Gastroesophageal sphincter (tissue), 4 donors: ENCODE results near the gene RAD52. TPM values are rescaled to one million over a fixed set of nuclear protein-coding genes. Genes with fewer than 3 reads are reported as not detected.

ENCODE experiments used
- ATAC-seq: fragments of 150-250 bp; one replicate; pipeline ENCODE4 v1.9.1; 2016; ENCODE audit warnings: mild to moderate bottlenecking, moderate library complexity
- H3K27ac ChIP-seq, 4 donors: fragments of 200-600 bp; sonication (generic) in 3 of 4; 1 replicate in 3 of 4; 2 replicates in 1 of 4; pipeline ENCODE4 v1.5.1; 2016 to 2019
- H3K27me3 ChIP-seq: fragments of 200-600 bp; sonication (generic); one replicate; pipeline ENCODE4 v1.5.1; 2019
- H3K36me3 ChIP-seq, 2 donors: fragments of 200-600 bp; sonication (generic); one replicate each; pipeline ENCODE4 v1.5.1; 2019; ENCODE audit warnings: control low read depth in 1 of 2
- H3K4me1 ChIP-seq, 3 donors: fragments of 200-600 bp; sonication (generic); 1 replicate in 2 of 3; 2 replicates in 1 of 3; pipeline ENCODE4 v1.5.1; 2016 to 2019; ENCODE audit warnings: control low read depth in 2 of 3
- H3K4me3 ChIP-seq, 2 donors: fragments of 200-600 bp; sonication (generic); one replicate each; pipeline ENCODE4 v1.5.1; 2019; ENCODE audit warnings: mild to moderate bottlenecking in 1 of 2, moderate library complexity in 1 of 2
- H3K9me3 ChIP-seq, 3 donors: fragments of 200-600 bp; sonication (generic); one replicate each; pipeline ENCODE4 v1.5.1; 2017 to 2019; ENCODE audit warnings: control low read depth in 2 of 3
- CTCF ChIP-seq, 4 experiments: fragments of 200-600 bp in 2 of 4; fragments of 450-650 bp in 2 of 4; sonication (generic) in 1 of 4; IDR thresholded peaks; one replicate each; pipeline ENCODE4 v1.5.1; 2017 to 2019; ENCODE audit warnings: antibody characterized with exemption in 4 of 4, mild to moderate bottlenecking in 2 of 4, moderate library complexity in 2 of 4
- EP300 ChIP-seq: sonication (generic); formaldehyde crosslinking; IDR thresholded peaks from one replicate; pipeline ENCODE4 v1.6.1; 2017; ENCODE audit warnings: antibody characterized with exemption, mild to moderate bottlenecking
- POLR2A ChIP-seq, 2 donors: fragments of 450-650 bp; IDR thresholded peaks; one replicate each; pipeline ENCODE4 v1.6.1; 2017; ENCODE audit warnings: antibody characterized with exemption in 2 of 2, mild to moderate bottlenecking in 2 of 2, moderate library complexity in 1 of 2
- POLR2AphosphoS5 ChIP-seq: sonication (generic); formaldehyde crosslinking; IDR thresholded peaks from one replicate; pipeline ENCODE4 v1.6.1; 2017; ENCODE audit warnings: antibody characterized with exemption
- WGBS, 2 donors: methylation state at CpG; one replicate each; pipeline ENCODE4 v1.1.5; 2018; ENCODE audit warnings: low coverage in 1 of 2; 5-methylcytosine and 5-hydroxymethylcytosine counted together
- total RNA-seq, 4 donors: library from RNA; depleted of rRNA; stranded (reverse); fragments of >200 nt; gene quantifications; one replicate each; pipeline ENCODE4 v1.1.0, GENCODE V29; 2016

Gene RAD52
- total RNA-seq, 4 donors from 2014 or later, result 10.0 to 17.7 (median 13.5) TPM

- H3K9me3 ChIP-seq, result no peaks in the 10 kb centered on the region
- peaks cover 0 to 82% of the 10 kb centered on the region in 2 donors for H3K36me3 ChIP-seq
- H3K27me3 ChIP-seq, result no peaks in the 10 kb centered on the region
- H3K4me1 ChIP-seq, result peaks cover 0 to 4% (median 0%) of the 10 kb centered on the region in 3 donors
- no peak overlapping the region for H3K4me3 ChIP-seq
- no peak overlapping the region for H3K27ac ChIP-seq
- TF ChIP-seq POLR2AphosphoS5 (peak; percentile 63), CTCF (IDR thresholded peaks at IDR 0.05) (no peak)
- no peak for ATAC-seq
- WGBS, 2 donors, result 57 to 63% methylated on average over 6 to 15 of the region's 23 CpGs
Observed at GRCh38 chr12:916712-917445, 32.6 kb downstream of the RAD52 start.

- Histone ChIP-seq H3K27me3 (no peaks in the 10 kb centered on the region), H3K36me3 (peaks cover 0 to 85% of the 10 kb centered on the region in 2 donors), H3K9me3 (no peaks in the 10 kb centered on the region), H3K4me3 (no peak overlapping the region), H3K27ac (no peak overlapping the region), H3K4me1 (peaks cover 0 to 9% (median 0%) of the 10 kb centered on the region in 3 donors)
- TF ChIP-seq EP300, result no peak
- no peak for TF ChIP-seq POLR2A (IDR thresholded peaks at IDR 0.05)
- no peak for TF ChIP-seq CTCF (IDR thresholded peaks at IDR 0.05)
- TF ChIP-seq POLR2AphosphoS5, result no peak
- no peak for ATAC-seq
- 76 to 93% methylated on average over 3 to 5 of the region's 27 CpGs for WGBS, 2 donors
Observed at GRCh38 chr12:916240-916639, 33.3 kb downstream of the RAD52 start.

GRCh38 chr12:915090-915489 lies 34.4 kb downstream of the RAD52 start:
- WGBS, 2 donors, result 73 to 80% methylated on average over 3 to 5 of the region's 5 CpGs
- no peak for ATAC-seq
- Histone ChIP-seq H3K9me3 (no peaks in the 10 kb centered on the region), H3K36me3 (peaks cover 0 to 89% of the 10 kb centered on the region in 2 donors), H3K27ac (no peak overlapping the region), H3K4me3 (no peak overlapping the region), H3K4me1 (peaks cover 0 to 17% (median 0%) of the 10 kb centered on the region in 3 donors), H3K27me3 (no peaks in the 10 kb centered on the region)
- TF ChIP-seq EP300, result no peak
- TF ChIP-seq POLR2AphosphoS5, result no peak
- no peak for TF ChIP-seq POLR2A (IDR thresholded peaks at IDR 0.05)
- TF ChIP-seq CTCF (IDR thresholded peaks at IDR 0.05), result no peak

GRCh38 chr12:913919-914698 lies 35.4 kb downstream of the RAD52 start:
- 77 to 88% methylated on average over 6 to 12 of the region's 15 CpGs for WGBS, 2 donors
- no peak for ATAC-seq
- Histone ChIP-seq H3K4me1 (peaks cover 0 to 17% (median 0%) of the 10 kb centered on the region in 3 donors), H3K27ac (no peak overlapping the region), H3K36me3 (peaks cover 0 to 96% of the 10 kb centered on the region in 2 donors), H3K9me3 (no peaks in the 10 kb centered on the region), H3K4me3 (no peak overlapping the region), H3K27me3 (no peaks in the 10 kb centered on the region)
- TF ChIP-seq CTCF (IDR thresholded peaks at IDR 0.05) (no peak), EP300 (no peak), POLR2A (IDR thresholded peaks at IDR 0.05) (no peak), POLR2AphosphoS5 (no peak)
